ENCODE results near the gene KRTAP1-1. TPM values are rescaled to one million over a fixed set of nuclear protein-coding genes. Genes with fewer than 3 reads are reported as not detected.

KRTAP1-1 gene
- total RNA-seq, 1 donor = 2.2 TPM

DNA sequence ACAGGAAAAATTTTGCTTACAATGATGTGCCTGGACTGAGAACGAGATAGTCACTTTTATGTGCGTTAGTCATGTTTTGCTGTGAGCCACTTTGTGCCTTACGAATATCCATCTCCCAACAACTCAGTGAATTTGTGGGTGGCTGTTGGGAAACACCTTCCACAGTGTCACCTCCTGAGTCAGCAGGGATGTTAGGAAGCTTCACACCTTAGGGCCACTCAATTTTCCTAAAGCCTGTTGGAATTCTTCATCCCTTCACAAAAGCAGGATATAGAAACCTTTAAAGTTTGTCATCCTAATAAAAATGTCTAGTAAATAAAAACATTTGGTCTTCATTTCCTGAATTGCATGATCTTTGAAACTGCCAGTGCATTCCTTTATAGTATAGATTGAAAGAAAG, 28.1 kb downstream of the KRTAP1-1 start:
- DNase-seq (ENCODE audit: insufficient read length, low spot score, missing footprints) = no peak
- TF ChIP-seq, protein P1, sequence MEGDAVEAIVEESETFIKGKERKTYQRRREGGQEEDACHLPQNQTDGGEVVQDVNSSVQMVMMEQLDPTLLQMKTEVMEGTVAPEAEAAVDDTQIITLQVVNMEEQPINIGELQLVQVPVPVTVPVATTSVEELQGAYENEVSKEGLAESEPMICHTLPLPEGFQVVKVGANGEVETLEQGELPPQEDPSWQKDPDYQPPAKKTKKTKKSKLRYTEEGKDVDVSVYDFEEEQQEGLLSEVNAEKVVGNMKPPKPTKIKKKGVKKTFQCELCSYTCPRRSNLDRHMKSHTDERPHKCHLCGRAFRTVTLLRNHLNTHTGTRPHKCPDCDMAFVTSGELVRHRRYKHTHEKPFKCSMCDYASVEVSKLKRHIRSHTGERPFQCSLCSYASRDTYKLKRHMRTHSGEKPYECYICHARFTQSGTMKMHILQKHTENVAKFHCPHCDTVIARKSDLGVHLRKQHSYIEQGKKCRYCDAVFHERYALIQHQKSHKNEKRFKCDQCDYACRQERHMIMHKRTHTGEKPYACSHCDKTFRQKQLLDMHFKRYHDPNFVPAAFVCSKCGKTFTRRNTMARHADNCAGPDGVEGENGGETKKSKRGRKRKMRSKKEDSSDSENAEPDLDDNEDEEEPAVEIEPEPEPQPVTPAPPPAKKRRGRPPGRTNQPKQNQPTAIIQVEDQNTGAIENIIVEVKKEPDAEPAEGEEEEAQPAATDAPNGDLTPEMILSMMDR (IDR thresholded peaks at IDR 0.05; ENCODE audit: extremely low read depth, low read depth, low read length) = no peak
- H3K4me1 ChIP-seq (ENCODE audit: insufficient read depth, low read length) = no peaks in the 10 kb centered on the region
- no peaks in the 10 kb centered on the region for H3K79me2 ChIP-seq (ENCODE audit: insufficient read depth, low read length)
- no peaks in the 10 kb centered on the region for H3K27me3 ChIP-seq (ENCODE audit: insufficient read depth, low read length)
- no peak overlapping the region for H3K27ac ChIP-seq (ENCODE audit: low read depth, low read length)
- H3K9me3 ChIP-seq (ENCODE audit: low read depth, low read length) = no peaks in the 10 kb centered on the region
- no peaks in the 10 kb centered on the region for H4K20me1 ChIP-seq (ENCODE audit: insufficient read depth, low read length)
- H3K4me3 ChIP-seq (ENCODE audit: insufficient read depth, low read length) = no peak overlapping the region
- peak overlapping the region; percentile 48 for H2AFZ ChIP-seq (ENCODE audit: low read length)
- no peak overlapping the region for H3K4me2 ChIP-seq (ENCODE audit: insufficient read depth, low read length)
- no peaks in the 10 kb centered on the region for H3K36me3 ChIP-seq (ENCODE audit: insufficient read depth, low read length)

- H3K27ac ChIP-seq (ENCODE audit: low read depth, low read length) = no peak overlapping the region
- H3K27me3 ChIP-seq (ENCODE audit: insufficient read depth, low read length) = no peaks in the 10 kb centered on the region
- TF ChIP-seq, protein P1 (IDR thresholded peaks at IDR 0.05; ENCODE audit: extremely low read depth, low read depth, low read length) = no peak
- no peaks in the 10 kb centered on the region for H3K4me1 ChIP-seq (ENCODE audit: insufficient read depth, low read length)
- no peak overlapping the region for H3K4me2 ChIP-seq (ENCODE audit: insufficient read depth, low read length)
- H3K36me3 ChIP-seq (ENCODE audit: insufficient read depth, low read length) = no peaks in the 10 kb centered on the region
- no peaks in the 10 kb centered on the region for H3K79me2 ChIP-seq (ENCODE audit: insufficient read depth, low read length)
- H3K9me3 ChIP-seq (ENCODE audit: low read depth, low read length) = no peaks in the 10 kb centered on the region
- DNase-seq (ENCODE audit: insufficient read length, low spot score, missing footprints) = no peak
- H3K4me3 ChIP-seq (ENCODE audit: insufficient read depth, low read length) = no peak overlapping the region
- H4K20me1 ChIP-seq (ENCODE audit: insufficient read depth, low read length) = no peaks in the 10 kb centered on the region
- peak overlapping the region; percentile 48 for H2AFZ ChIP-seq (ENCODE audit: low read length)
Observed at GRCh38 chr17:41012326-41013120, 28.7 kb downstream of the KRTAP1-1 start.

- H3K9me3 ChIP-seq (ENCODE audit: low read depth, low read length) = no peaks in the 10 kb centered on the region
- H3K4me1 ChIP-seq (ENCODE audit: insufficient read depth, low read length) = no peaks in the 10 kb centered on the region
- no peak overlapping the region for H3K27ac ChIP-seq (ENCODE audit: low read depth, low read length)
- no peaks in the 10 kb centered on the region for H4K20me1 ChIP-seq (ENCODE audit: insufficient read depth, low read length)
- no peaks in the 10 kb centered on the region for H3K27me3 ChIP-seq (ENCODE audit: insufficient read depth, low read length)
- H2AFZ ChIP-seq (ENCODE audit: low read length) = no peak overlapping the region
- no peaks in the 10 kb centered on the region for H3K36me3 ChIP-seq (ENCODE audit: insufficient read depth, low read length)
- no peaks in the 10 kb centered on the region for H3K79me2 ChIP-seq (ENCODE audit: insufficient read depth, low read length)
- no peak for DNase-seq (ENCODE audit: insufficient read length, low spot score, missing footprints)
- no peak overlapping the region for H3K4me2 ChIP-seq (ENCODE audit: insufficient read depth, low read length)
- TF ChIP-seq, protein P1 (IDR thresholded peaks at IDR 0.05; ENCODE audit: extremely low read depth, low read depth, low read length) = no peak
- H3K4me3 ChIP-seq (ENCODE audit: insufficient read depth, low read length) = no peak overlapping the region
Observed at GRCh38 chr17:41010441-41010840, 30.8 kb downstream of the KRTAP1-1 start.

DNA sequence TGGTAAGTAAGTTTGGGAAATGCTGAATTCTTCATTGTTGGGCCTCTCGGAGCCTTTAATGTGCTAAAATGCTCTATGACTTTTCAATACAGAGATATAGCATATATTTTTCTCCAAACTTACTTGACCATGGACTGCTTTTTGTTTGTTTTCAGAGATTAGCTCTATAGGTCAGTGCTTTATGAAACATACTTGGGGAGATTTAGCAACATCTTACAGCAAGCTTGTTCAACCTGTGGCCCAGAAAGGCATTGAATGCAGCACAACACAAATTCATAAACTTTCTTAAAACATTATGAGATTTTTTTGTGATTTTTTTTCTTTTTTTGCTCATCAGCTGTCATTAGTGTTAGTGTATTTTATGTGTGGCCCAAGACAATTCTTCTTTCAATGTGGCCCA, 31.3 kb downstream of the KRTAP1-1 start:
- DNase-seq (ENCODE audit: insufficient read length, low spot score, missing footprints) = no peak
- Histone ChIP-seq H2AFZ (ENCODE audit: low read length) (no peak overlapping the region), H3K79me2 (ENCODE audit: insufficient read depth, low read length) (no peaks in the 10 kb centered on the region), H3K27me3 (ENCODE audit: insufficient read depth, low read length) (no peaks in the 10 kb centered on the region), H3K4me3 (ENCODE audit: insufficient read depth, low read length) (no peak overlapping the region), H3K27ac (ENCODE audit: low read depth, low read length) (no peak overlapping the region), H3K36me3 (ENCODE audit: insufficient read depth, low read length) (no peaks in the 10 kb centered on the region), H3K4me1 (ENCODE audit: insufficient read depth, low read length) (no peaks in the 10 kb centered on the region), H3K4me2 (ENCODE audit: insufficient read depth, low read length) (no peak overlapping the region), H3K9me3 (ENCODE audit: low read depth, low read length) (no peaks in the 10 kb centered on the region), H4K20me1 (ENCODE audit: insufficient read depth, low read length) (no peaks in the 10 kb centered on the region)
- TF ChIP-seq, protein P1 (IDR thresholded peaks at IDR 0.05; ENCODE audit: extremely low read depth, low read depth, low read length) = no peak

Measured in osteoblast (primary cell).